AG04450 (cell line): ENCODE results near the gene DDX3X. TPM values are rescaled to one million over a fixed set of nuclear protein-coding genes. Genes with fewer than 3 reads are reported as not detected.
"Not testable (repeated sequence)": the region's sequence is repeated elsewhere in the genome, so short reads cannot be mapped to it uniquely, and the experiment has no call there.

Experiments used
- CTCF ChIA-PET: fragments of 300-600, 350-600 bp; formaldehyde crosslinking; extraction: SDS; loops from one replicate; lab custom pipeline; 2022; ENCODE audit warnings: antibody characterized with exemption, inconsistent platforms; lab: Charles Lee
- POLR2A ChIA-PET: fragments of 350-600 bp; formaldehyde crosslinking; extraction: SDS; loops from one replicate; lab custom pipeline; 2021; ENCODE audit warnings: antibody characterized with exemption, inconsistent platforms; lab: Yijun Ruan, JAX
- DNase-seq: peaks from one replicate; pipeline ENCODE4 v3.0.0-alpha.2; 2011; ENCODE audit warnings: low read depth, low spot score
- H3K27ac ChIP-seq: one replicate; pipeline ENCODE4 v1.5.1; 2012; ENCODE audit warnings: low read depth, low read length, control low read depth
- H3K27me3 ChIP-seq: one replicate; pipeline ENCODE4 v1.6.0; 2012; ENCODE audit warnings: low read length; ENCODE audit not compliant: control insufficient read depth, insufficient read depth
- H3K4me3 ChIP-seq: 2 replicates; pipeline ENCODE4 v1.5.1; 2011; ENCODE audit warnings: mild to moderate bottlenecking, low read depth, low read length, control low read depth
- H3K9me3 ChIP-seq: 2 replicates; pipeline ENCODE4 v1.5.1; 2012; ENCODE audit warnings: low read length; ENCODE audit not compliant: control insufficient read depth, insufficient read depth
- CTCF ChIP-seq: IDR thresholded peaks from 2 replicates; pipeline ENCODE4 v1.5.1; 2011; ENCODE audit warnings: low read depth, low read length, control low read depth, inconsistent platforms
- polyA plus RNA-seq: library from polyadenylated mRNA; depleted of rRNA; stranded (reverse); fragments of >200 nt; gene quantifications from 2 replicates; pipeline ENCODE4 v1.2.3, GENCODE V29; 2011

The DDX3X gene
- polyA plus RNA-seq, 1 experiment = 110 TPM

- Histone ChIP-seq H3K27me3 (no peaks in the 10 kb centered on the region), H3K27ac (no peak overlapping the region), H3K4me3 (no peak overlapping the region), H3K9me3 (no peaks in the 10 kb centered on the region)
- DNase-seq = no peak
- ChIA-PET CTCF (no interaction called here), POLR2A (no interaction called here)
- no peak for TF ChIP-seq CTCF
These were observed 18.0 kb downstream of the DDX3X start for GRCh38 chrX:41351923-41352322.

- POLR2A ChIA-PET = interaction anchor here (0.7 kb wide), 1 partner anchor 77 kb away, joined by 3 read pairs; no protein-coding TSS in a partner anchor
- no peak overlapping the region for H3K27ac ChIP-seq
- no peak for DNase-seq
- H3K27me3 ChIP-seq = no peaks in the 10 kb centered on the region
- CTCF ChIA-PET = no interaction called here
- no peaks in the 10 kb centered on the region for H3K9me3 ChIP-seq
- no peak for TF ChIP-seq CTCF
- H3K4me3 ChIP-seq = no peak overlapping the region
These were observed 18.4 kb downstream of the DDX3X start for GRCh38 chrX:41352329-41352838.

GRCh38 chrX:41353985-41354384 is 20.0 kb downstream of the DDX3X start:
- H3K9me3 ChIP-seq = no peaks in the 10 kb centered on the region
- no peaks in the 10 kb centered on the region for H3K27me3 ChIP-seq
- no peak for DNase-seq
- POLR2A ChIA-PET = interaction anchor here (0.6 kb wide), 1 partner anchor 65 kb away, joined by 5 read pairs; no protein-coding TSS in a partner anchor
- CTCF ChIA-PET = interaction anchor here (0.6 to 1.1 kb wide), 2 partner anchors 10 to 14 kb away, joined by 3 to 5 read pairs; no protein-coding TSS in a partner anchor
- H3K4me3 ChIP-seq = no peak overlapping the region
- H3K27ac ChIP-seq = no peak overlapping the region
- TF ChIP-seq CTCF = no peak

GRCh38 chrX:41369152-41369551 is 35.2 kb downstream of the DDX3X start:
- no peak for TF ChIP-seq CTCF
- POLR2A ChIA-PET = no interaction called here
- H3K9me3 ChIP-seq = no peaks in the 10 kb centered on the region
- no peak overlapping the region for H3K27ac ChIP-seq
- no peaks in the 10 kb centered on the region for H3K27me3 ChIP-seq
- no peak for DNase-seq
- CTCF ChIA-PET = no interaction called here
- H3K4me3 ChIP-seq = no peak overlapping the region

GRCh38 chrX:41371575-41371974 is 37.6 kb downstream of the DDX3X start:
- H3K4me3 ChIP-seq, H3K27me3 ChIP-seq, H3K9me3 ChIP-seq, DNase-seq, POLR2A ChIA-PET, H3K27ac ChIP-seq, CTCF ChIA-PET: not testable (repeated sequence)
